K562 (cell line): Measurements from ENCODE around the gene NFATC4. TPM values are rescaled to one million over a fixed set of nuclear protein-coding genes. Genes with fewer than 3 reads are reported as not detected.

Experiments used
- CBFA2T2 ChIP-seq: fragments of 450-650 bp; conservative IDR thresholded peaks from 2 replicates; pipeline ENCODE4 v1.6.1; 2017; ENCODE audit warnings: mild to moderate bottlenecking
- CHCHD3 ChIP-seq: fragments of 250-450 bp; sonication (Bioruptor Pico); IDR thresholded peaks from 2 replicates; pipeline ENCODE4 v2.1.2; 2022; ENCODE audit warnings: mild to moderate bottlenecking
- HBP1 ChIP-seq: fragments of 450-650 bp; formaldehyde crosslinking; IDR thresholded peaks from 2 replicates; pipeline ENCODE4 v1.4.0; 2022; ENCODE audit warnings: missing genetic modification characterization
- HDAC3 ChIP-seq: fragments of 450-650 bp; IDR thresholded peaks from 2 replicates; pipeline ENCODE4 v1.6.1; 2018; ENCODE audit warnings: borderline replicate concordance, mild to moderate bottlenecking, moderate library complexity; ENCODE audit not compliant: partially characterized antibody
- HMG20A ChIP-seq: fragments of 450-650 bp; formaldehyde crosslinking; conservative IDR thresholded peaks from 2 replicates; pipeline ENCODE4 v1.4.0; 2020; ENCODE audit warnings: mild to moderate bottlenecking, mixed read lengths
- HSF4 ChIP-seq: fragments of 250-450 bp; sonication (Bioruptor Pico); IDR thresholded peaks from 2 replicates; pipeline ENCODE4 v2.1.2; 2022; ENCODE audit warnings: mild to moderate bottlenecking, moderate library complexity, borderline replicate concordance
- MAFF ChIP-seq: IDR thresholded peaks from 2 replicates; pipeline ENCODE4 v1.6.1; 2012; ENCODE audit warnings: low read length, improper control_type of control experiment
- MTA2 ChIP-seq: fragments of 450-650 bp; IDR thresholded peaks from 2 replicates; pipeline ENCODE4 v1.6.1; 2016; ENCODE audit warnings: low read depth
- RBM17 ChIP-seq: fragments of 200-400 bp; formaldehyde crosslinking; IDR thresholded peaks from 2 replicates; pipeline ENCODE4 v1.6.1; 2017; ENCODE audit warnings: low read depth, mild to moderate bottlenecking, low read length, borderline replicate concordance
- RCOR1 ChIP-seq, 2 experiments: IDR thresholded peaks; 2 replicates each; pipeline ENCODE4 v1.6.1; 2012; ENCODE audit warnings: low read depth in 2 of 2, low read length in 2 of 2, borderline replicate concordance in 1 of 2, improper control_type of control experiment in 1 of 2
- TRIM28 ChIP-seq: fragments of 450-650 bp; IDR thresholded peaks from 2 replicates; pipeline ENCODE4 v1.6.1; 2017
- polyA plus RNA-seq, 8 experiments: library from polyadenylated mRNA; depleted of rRNA in 4 of 8; stranded (reverse) in 5 of 8; unstranded in 3 of 8; fragments of >200 nt; fragmentation: Nextera tagmentation in 2 of 8; fragmentation: Illumina TruSeq in 1 of 8; extraction: Ambion mirVana in 2 of 8; extraction: Trizol in 1 of 8; gene quantifications; 2 replicates each; pipeline versions ENCODE4 v1.2.1 to v1.2.3, GENCODE V29; 2011 to 2014; ENCODE audit warnings: inconsistent platforms in 1 of 8, missing spikeins in 1 of 8
- total RNA-seq, 7 experiments: library from RNA; depleted of rRNA in 6 of 7; stranded (reverse); fragments of >200 nt in 6 of 7; fragmentation: Illumina TruSeq in 2 of 7; extraction: Trizol in 2 of 7; gene quantifications; 2 replicates each; pipeline versions ENCODE4 v1.2.1 to v1.2.3, GENCODE V29; 2011 to 2021; ENCODE audit warnings: low replicate concordance in 1 of 7
- TF ChIP-seq, protein P1 (sequence below): sonication (generic); formaldehyde crosslinking; IDR thresholded peaks from 2 replicates; pipeline ENCODE4 v1.8.0; 2022; ENCODE audit warnings: mild to moderate bottlenecking, missing genetic modification reagents, borderline replicate concordance
- TF ChIP-seq, protein P2 (sequence below): fragments of 250-450 bp; sonication (Bioruptor Pico); IDR thresholded peaks from 2 replicates; pipeline ENCODE4 v1.5.1; 2021; ENCODE audit warnings: mild to moderate bottlenecking

The NFATC4 gene
- total and polyA plus RNA-seq, 9 of the 15 experiments (the other 6 are each of a cell fraction or from before 2014, with no cell fraction given) = 0.25 to 3.8 (median 0.78) TPM; not detected in 1

DNA sequence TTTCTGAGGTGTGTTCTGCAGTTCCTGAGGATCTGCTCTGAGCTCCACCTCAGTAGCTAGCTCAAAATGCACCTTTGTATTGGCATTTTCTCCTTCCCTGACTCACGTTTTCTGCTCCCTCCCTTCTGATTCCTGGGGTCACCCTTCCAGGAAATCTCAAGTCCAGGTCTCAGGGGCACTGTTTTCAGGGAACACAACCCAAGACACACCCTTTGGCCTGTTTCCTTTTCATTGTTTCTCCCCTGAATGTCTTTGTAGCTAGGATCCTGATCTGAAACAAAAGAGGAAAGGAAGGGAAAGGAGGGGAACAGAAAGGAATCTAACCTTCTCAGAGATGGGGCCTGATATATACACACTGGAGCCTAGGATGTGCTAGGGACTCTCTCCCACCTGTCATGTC, 20.9 kb upstream of the NFATC4 start (continued):
- TF ChIP-seq, protein P1, sequence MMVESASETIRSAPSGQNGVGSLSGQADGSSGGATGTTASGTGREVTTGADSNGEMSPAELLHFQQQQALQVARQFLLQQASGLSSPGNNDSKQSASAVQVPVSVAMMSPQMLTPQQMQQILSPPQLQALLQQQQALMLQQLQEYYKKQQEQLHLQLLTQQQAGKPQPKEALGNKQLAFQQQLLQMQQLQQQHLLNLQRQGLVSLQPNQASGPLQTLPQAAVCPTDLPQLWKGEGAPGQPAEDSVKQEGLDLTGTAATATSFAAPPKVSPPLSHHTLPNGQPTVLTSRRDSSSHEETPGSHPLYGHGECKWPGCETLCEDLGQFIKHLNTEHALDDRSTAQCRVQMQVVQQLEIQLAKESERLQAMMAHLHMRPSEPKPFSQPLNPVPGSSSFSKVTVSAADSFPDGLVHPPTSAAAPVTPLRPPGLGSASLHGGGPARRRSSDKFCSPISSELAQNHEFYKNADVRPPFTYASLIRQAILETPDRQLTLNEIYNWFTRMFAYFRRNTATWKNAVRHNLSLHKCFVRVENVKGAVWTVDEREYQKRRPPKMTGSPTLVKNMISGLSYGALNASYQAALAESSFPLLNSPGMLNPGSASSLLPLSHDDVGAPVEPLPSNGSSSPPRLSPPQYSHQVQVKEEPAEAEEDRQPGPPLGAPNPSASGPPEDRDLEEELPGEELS (CRISPR knock-in tag) = no peak
- TF ChIP-seq HDAC3 (no peak), CHCHD3 (CRISPR knock-in tag) (no peak), CBFA2T2 (no peak), TRIM28 (no peak), MTA2 (no peak), HSF4 (CRISPR knock-in tag) (no peak), HBP1 (CRISPR knock-in tag) (no peak), RBM17 (no peak), HMG20A (CRISPR knock-in tag) (no peak), RCOR1 (IDR thresholded peaks at IDR 0.05; ENCODE audit: borderline replicate concordance in 1 of 2, low read depth in 2 of 2, low read length in 2 of 2) (no peak), MAFF (no peak)
- TF ChIP-seq, protein P2, sequence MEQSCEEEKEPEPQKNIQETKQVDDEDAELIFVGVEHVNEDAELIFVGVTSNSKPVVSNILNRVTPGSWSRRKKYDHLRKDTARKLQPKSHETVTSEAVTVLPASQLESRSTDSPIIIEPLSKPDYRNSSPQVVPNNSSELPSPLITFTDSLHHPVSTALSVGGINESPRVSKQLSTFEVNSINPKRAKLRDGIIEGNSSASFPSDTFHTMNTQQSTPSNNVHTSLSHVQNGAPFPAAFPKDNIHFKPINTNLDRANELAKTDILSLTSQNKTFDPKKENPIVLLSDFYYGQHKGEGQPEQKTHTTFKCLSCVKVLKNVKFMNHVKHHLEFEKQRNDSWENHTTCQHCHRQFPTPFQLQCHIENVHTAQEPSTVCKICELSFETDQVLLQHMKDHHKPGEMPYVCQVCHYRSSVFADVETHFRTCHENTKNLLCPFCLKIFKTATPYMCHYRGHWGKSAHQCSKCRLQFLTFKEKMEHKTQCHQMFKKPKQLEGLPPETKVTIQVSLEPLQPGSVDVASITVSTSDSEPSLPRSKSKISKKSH (CRISPR knock-in tag) = no peak
